Mesothelial cell of epicardium (in vitro differentiated cells): ENCODE results near the gene MRM3. TPM values are rescaled to one million over a fixed set of nuclear protein-coding genes. Genes with fewer than 3 reads are reported as not detected.
A peak's percentile ranks its signal among the peaks of the same experiment; 100 is the strongest.

Experiments used
- DNase-seq, 2 experiments: peaks; one replicate each; pipeline ENCODE4 v3.0.0; 2021; ENCODE audit warnings: low spot score in 2 of 2; ENCODE audit not compliant: unreplicated experiment in 2 of 2
- H3K27ac Mint-ChIP-seq: 2 replicates; pipeline ENCODE4 v1.8.0; 2021; ENCODE audit warnings: mixed read lengths
- H3K27me3 Mint-ChIP-seq: 2 replicates; pipeline ENCODE4 v1.8.0; 2021; ENCODE audit warnings: low read depth, mixed read lengths
- H3K36me3 Mint-ChIP-seq: 2 replicates; pipeline ENCODE4 v1.8.0; 2021; ENCODE audit warnings: mixed read lengths
- H3K4me1 Mint-ChIP-seq: 2 replicates; pipeline ENCODE4 v1.8.0; 2021; ENCODE audit warnings: mixed read lengths
- H3K4me3 Mint-ChIP-seq: 2 replicates; pipeline ENCODE4 v1.8.0; 2021; ENCODE audit warnings: mild to moderate bottlenecking, moderate library complexity, mixed read lengths
- H3K9me3 Mint-ChIP-seq: 2 replicates; pipeline ENCODE4 v1.8.0; 2021; ENCODE audit warnings: mixed read lengths
- CTCF ChIP-seq: fragments of 200-600 bp; sonication (generic); IDR thresholded peaks from one replicate; pipeline ENCODE4 v1.5.0; 2021; ENCODE audit warnings: antibody characterized with exemption; ENCODE audit not compliant: unreplicated experiment
- total RNA-seq: library from RNA; stranded (reverse); gene quantifications from 3 replicates; pipeline ENCODE4 v1.2.1, GENCODE V29; 2021

MRM3 gene
- total RNA-seq, 1 donor from 2014 or later, result 13.5 TPM

GRCh38 chr17:806781-807522, 24.8 kb downstream of the MRM3 start:
- no peak overlapping the region for H3K4me3 Mint-ChIP-seq
- no peak overlapping the region for H3K27ac Mint-ChIP-seq
- peaks cover 13% of the 10 kb centered on the region for H3K36me3 Mint-ChIP-seq

GRCh38 chr17:807523-808294, 25.6 kb downstream of the MRM3 start:
- H3K9me3 Mint-ChIP-seq, result no peaks in the 10 kb centered on the region
- H3K4me3 Mint-ChIP-seq, result no peak overlapping the region
- peaks cover 2% of the 10 kb centered on the region for H3K4me1 Mint-ChIP-seq
- DNase-seq, result no peak
- peaks cover 19% of the 10 kb centered on the region for H3K36me3 Mint-ChIP-seq
- no peak for TF ChIP-seq CTCF
- H3K27ac Mint-ChIP-seq, result no peak overlapping the region
- H3K27me3 Mint-ChIP-seq, result no peaks in the 10 kb centered on the region

More at GRCh38 chr17:806781-807522, 24.8 kb downstream of the MRM3 start:
- Mint-ChIP-seq H3K4me1 (peaks cover 2% of the 10 kb centered on the region), H3K9me3 (no peaks in the 10 kb centered on the region), H3K27me3 (no peaks in the 10 kb centered on the region)
- no peak for DNase-seq
- TF ChIP-seq CTCF, result no peak

GRCh38 chr17:811051-811784, 29.1 kb downstream of the MRM3 start:
- Mint-ChIP-seq H3K27ac (peak overlapping the region; percentile 73), H3K27me3 (no peaks in the 10 kb centered on the region), H3K4me1 (peaks cover 2% of the 10 kb centered on the region), H3K36me3 (peaks cover 30% of the 10 kb centered on the region), H3K9me3 (no peaks in the 10 kb centered on the region), H3K4me3 (no peak overlapping the region)
- no peak for DNase-seq
- no peak for TF ChIP-seq CTCF

GRCh38 chr17:812638-813204, 30.6 kb downstream of the MRM3 start:
- Mint-ChIP-seq H3K9me3 (no peaks in the 10 kb centered on the region), H3K27me3 (no peaks in the 10 kb centered on the region), H3K27ac (no peak overlapping the region), H3K36me3 (peaks cover 34% of the 10 kb centered on the region), H3K4me3 (no peak overlapping the region), H3K4me1 (peaks cover 2% of the 10 kb centered on the region)
- no peak for DNase-seq
- TF ChIP-seq CTCF, result no peak

- H3K4me1 Mint-ChIP-seq, result peaks cover 2% of the 10 kb centered on the region
- no peaks in the 10 kb centered on the region for H3K27me3 Mint-ChIP-seq
- peaks cover 38% of the 10 kb centered on the region for H3K36me3 Mint-ChIP-seq
- no peak overlapping the region for H3K4me3 Mint-ChIP-seq
- no peaks in the 10 kb centered on the region for H3K9me3 Mint-ChIP-seq
- H3K27ac Mint-ChIP-seq, result no peak overlapping the region
- no peak for TF ChIP-seq CTCF
- no peak for DNase-seq
These were observed 32.2 kb downstream of the MRM3 start for GRCh38 chr17:814371-814770.
